GM23248 (cell line): Measurements from ENCODE around the gene ZBTB4.

ENCODE experiments used
- EZH2 ChIP-seq: fragments of 200-600 bp; sonication (generic); IDR thresholded peaks from 2 replicates; pipeline ENCODE4 v1.6.1; 2018; ENCODE audit warnings: antibody characterized with exemption, mild to moderate bottlenecking; ENCODE audit not compliant: insufficient read depth, poor library complexity, severe bottlenecking
- EZH2phosphoT487 ChIP-seq: fragments of 200-600 bp; sonication (generic); IDR thresholded peaks from 2 replicates; pipeline ENCODE4 v1.6.1; 2018; ENCODE audit warnings: antibody characterized with exemption, moderate library complexity, mild to moderate bottlenecking, low read depth; ENCODE audit not compliant: insufficient read depth

- no peak for TF ChIP-seq EZH2
- TF ChIP-seq EZH2phosphoT487: no peak
Observed at GRCh38 chr17:7491583-7491982, 12.2 kb upstream of the ZBTB4 start.
